ENCODE measurements around the gene TINAGL1. TPM values are rescaled to one million over a fixed set of nuclear protein-coding genes. Genes with fewer than 3 reads are reported as not detected.

TINAGL1 gene
- total RNA-seq, 1 donor from 2014 or later: 201 TPM

GRCh38 chr1:31593770-31594632, 17.7 kb downstream of the TINAGL1 start:
- Mint-ChIP-seq H3K4me3 (no peak overlapping the region), H3K27ac (no peak overlapping the region), H3K9me3 (no peaks in the 10 kb centered on the region), H3K27me3 (ENCODE audit: low read depth) (no peaks in the 10 kb centered on the region), H3K4me1 (peaks cover 34% of the 10 kb centered on the region), H3K36me3 (no peaks in the 10 kb centered on the region)
- TF ChIP-seq, protein P1, sequence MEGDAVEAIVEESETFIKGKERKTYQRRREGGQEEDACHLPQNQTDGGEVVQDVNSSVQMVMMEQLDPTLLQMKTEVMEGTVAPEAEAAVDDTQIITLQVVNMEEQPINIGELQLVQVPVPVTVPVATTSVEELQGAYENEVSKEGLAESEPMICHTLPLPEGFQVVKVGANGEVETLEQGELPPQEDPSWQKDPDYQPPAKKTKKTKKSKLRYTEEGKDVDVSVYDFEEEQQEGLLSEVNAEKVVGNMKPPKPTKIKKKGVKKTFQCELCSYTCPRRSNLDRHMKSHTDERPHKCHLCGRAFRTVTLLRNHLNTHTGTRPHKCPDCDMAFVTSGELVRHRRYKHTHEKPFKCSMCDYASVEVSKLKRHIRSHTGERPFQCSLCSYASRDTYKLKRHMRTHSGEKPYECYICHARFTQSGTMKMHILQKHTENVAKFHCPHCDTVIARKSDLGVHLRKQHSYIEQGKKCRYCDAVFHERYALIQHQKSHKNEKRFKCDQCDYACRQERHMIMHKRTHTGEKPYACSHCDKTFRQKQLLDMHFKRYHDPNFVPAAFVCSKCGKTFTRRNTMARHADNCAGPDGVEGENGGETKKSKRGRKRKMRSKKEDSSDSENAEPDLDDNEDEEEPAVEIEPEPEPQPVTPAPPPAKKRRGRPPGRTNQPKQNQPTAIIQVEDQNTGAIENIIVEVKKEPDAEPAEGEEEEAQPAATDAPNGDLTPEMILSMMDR (IDR thresholded peaks at IDR 0.05; ENCODE audit: unreplicated experiment): peak; percentile 72
- peak in 1 of 2 experiments; percentile 79 for DNase-seq (ENCODE audit: low spot score in 2 of 2, unreplicated experiment in 2 of 2)

- Mint-ChIP-seq H3K9me3 (no peaks in the 10 kb centered on the region), H3K4me3 (no peak overlapping the region), H3K36me3 (no peaks in the 10 kb centered on the region), H3K4me1 (peaks cover 26% of the 10 kb centered on the region), H3K27me3 (ENCODE audit: low read depth) (no peaks in the 10 kb centered on the region), H3K27ac (no peak overlapping the region)
- TF ChIP-seq, protein P1 (IDR thresholded peaks at IDR 0.05; ENCODE audit: unreplicated experiment): no peak
- DNase-seq (ENCODE audit: low spot score in 2 of 2, unreplicated experiment in 2 of 2): no peak
Observed at GRCh38 chr1:31595836-31596736, 19.8 kb downstream of the TINAGL1 start.

- TF ChIP-seq, protein P1 (IDR thresholded peaks at IDR 0.05; ENCODE audit: unreplicated experiment): no peak
- Mint-ChIP-seq H3K27me3 (ENCODE audit: low read depth) (no peaks in the 10 kb centered on the region), H3K4me3 (no peak overlapping the region), H3K9me3 (no peaks in the 10 kb centered on the region), H3K36me3 (no peaks in the 10 kb centered on the region), H3K27ac (no peak overlapping the region), H3K4me1 (peaks cover 20% of the 10 kb centered on the region)
- no peak for DNase-seq (ENCODE audit: low spot score in 2 of 2, unreplicated experiment in 2 of 2)
Observed at GRCh38 chr1:31596737-31597097, 20.4 kb downstream of the TINAGL1 start.

DNA sequence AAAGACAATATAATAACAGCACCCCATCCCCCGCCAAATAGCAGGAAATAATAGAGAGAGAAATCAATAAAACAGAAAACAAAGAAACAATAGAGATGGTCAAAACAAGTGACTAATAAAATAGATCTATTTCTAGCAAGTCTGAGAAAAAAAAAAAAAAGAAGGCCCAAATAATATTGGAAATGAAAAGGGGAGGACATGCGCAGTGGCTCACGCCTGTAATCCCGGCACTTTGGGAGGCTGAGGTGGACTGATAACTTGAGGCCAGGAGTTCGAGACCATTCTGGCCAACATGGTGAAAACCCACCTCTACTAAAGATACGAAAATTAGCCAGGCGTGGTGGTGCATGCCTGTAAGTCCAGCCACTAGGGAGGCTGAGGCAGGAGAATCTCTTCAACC, 22.7 kb downstream of the TINAGL1 start:
- Mint-ChIP-seq H3K27me3 (ENCODE audit: low read depth) (no peaks in the 10 kb centered on the region), H3K27ac (no peak overlapping the region), H3K4me1 (peaks cover 12% of the 10 kb centered on the region), H3K4me3 (no peak overlapping the region), H3K36me3 (no peaks in the 10 kb centered on the region), H3K9me3 (no peaks in the 10 kb centered on the region)
- DNase-seq (ENCODE audit: low spot score in 2 of 2, unreplicated experiment in 2 of 2): no peak
- TF ChIP-seq, protein P1 (IDR thresholded peaks at IDR 0.05; ENCODE audit: unreplicated experiment): no peak

- no peak for DNase-seq (ENCODE audit: low spot score in 2 of 2, unreplicated experiment in 2 of 2)
- Mint-ChIP-seq H3K4me3 (no peak overlapping the region), H3K36me3 (no peaks in the 10 kb centered on the region), H3K27me3 (ENCODE audit: low read depth) (no peaks in the 10 kb centered on the region), H3K9me3 (no peaks in the 10 kb centered on the region), H3K27ac (no peak overlapping the region), H3K4me1 (peaks cover 12% of the 10 kb centered on the region)
- TF ChIP-seq, protein P1 (IDR thresholded peaks at IDR 0.05; ENCODE audit: unreplicated experiment): no peak
Observed at GRCh38 chr1:31600641-31601040, 24.3 kb downstream of the TINAGL1 start.

All from mesothelial cell of epicardium (in vitro differentiated cells).